Transverse colon (tissue), 4 donors: ENCODE data around the gene GRXCR2. TPM values are rescaled to one million over a fixed set of nuclear protein-coding genes. Genes with fewer than 3 reads are reported as not detected.

Experiments
- DNase-seq: peaks from one replicate; pipeline ENCODE4 v3.0.0-alpha.2; 2019
- H3K27ac ChIP-seq, 4 donors: fragments of 200-600 bp; sonication (generic); 2 replicates each; pipeline ENCODE4 v1.5.1; 2016 to 2018; ENCODE audit warnings: inconsistent platforms in 4 of 4
- H3K27me3 ChIP-seq: fragments of 200-600 bp; sonication (generic); 2 replicates; pipeline ENCODE4 v1.5.1; 2017; ENCODE audit warnings: inconsistent platforms
- H3K36me3 ChIP-seq, 4 donors: fragments of 200-600 bp; sonication (generic); 2 replicates each; pipeline ENCODE4 v1.5.1; 2017 to 2019; ENCODE audit warnings: inconsistent platforms in 4 of 4
- H3K4me1 ChIP-seq, 4 donors: fragments of 200-600 bp; sonication (generic); 2 replicates each; pipeline ENCODE4 v1.5.1; 2017 to 2020; ENCODE audit warnings: inconsistent platforms in 4 of 4
- H3K4me3 ChIP-seq, 4 donors: fragments of 200-600 bp; sonication (generic); 1 replicate in 1 of 4; 2 replicates in 3 of 4; pipeline versions ENCODE4 v1.5.1 to v1.6.1; 2017 to 2019; ENCODE audit warnings: inconsistent platforms in 4 of 4
- H3K9me3 ChIP-seq, 2 donors: fragments of 200-600 bp; sonication (generic); 2 replicates each; pipeline ENCODE4 v1.5.1; 2017 to 2019; ENCODE audit warnings: inconsistent platforms in 2 of 2
- CTCF ChIP-seq, 5 experiments: fragments of 200-600 bp in 3 of 5; fragments of 450-650 bp in 2 of 5; sonication (generic) in 3 of 5; IDR thresholded peaks; 1 replicate in 2 of 5; 2 replicates in 3 of 5; pipeline ENCODE4 v1.5.1; 2016 to 2017; ENCODE audit warnings: antibody characterized with exemption in 5 of 5, inconsistent platforms in 3 of 5, mild to moderate bottlenecking in 2 of 5, moderate library complexity in 1 of 5
- EP300 ChIP-seq: sonication (generic); formaldehyde crosslinking; IDR thresholded peaks from one replicate; pipeline ENCODE4 v1.6.1; 2017; ENCODE audit warnings: antibody characterized with exemption, low read depth
- POLR2A ChIP-seq: fragments of 450-650 bp; IDR thresholded peaks from one replicate; pipeline ENCODE4 v1.6.1; 2016; ENCODE audit warnings: antibody characterized with exemption, mild to moderate bottlenecking, moderate library complexity
- POLR2AphosphoS5 ChIP-seq, 3 donors: sonication (generic); formaldehyde crosslinking; IDR thresholded peaks; one replicate each; pipeline ENCODE4 v1.6.1; 2016; ENCODE audit warnings: antibody characterized with exemption in 3 of 3
- WGBS, 2 donors: methylation state at CpG; one replicate each; pipeline ENCODE4 v1.1.5; 2018; ENCODE audit warnings: low coverage in 1 of 2; 5-methylcytosine and 5-hydroxymethylcytosine counted together
- in situ Hi-C, 4 donors: fragments of 200-750 bp; cut with MboI; loops; one replicate each; pipeline versions ENCODE4 v1.15.0 to v1.15.1; 2017; ENCODE audit warnings: low sequenced_read_pairs in 3 of 4, low pct_ligation_motif_present in 1 of 4, low pct_unique_long_range_greater_than_20kb in 1 of 4
- intact Hi-C: fragments of 100-400 bp; cut with DNase I; formaldehyde crosslinking; loops from one replicate; pipeline ENCODE4 v1.15.1; 2023; ENCODE audit warnings: low total_unique reads
- total RNA-seq, 4 donors: library from RNA; depleted of rRNA; stranded (reverse); fragments of >200 nt; gene quantifications; one replicate each; pipeline ENCODE4 v1.1.0, GENCODE V29; 2016

The GRXCR2 gene
- total RNA-seq, 4 donors from 2014 or later: not detected

DNA sequence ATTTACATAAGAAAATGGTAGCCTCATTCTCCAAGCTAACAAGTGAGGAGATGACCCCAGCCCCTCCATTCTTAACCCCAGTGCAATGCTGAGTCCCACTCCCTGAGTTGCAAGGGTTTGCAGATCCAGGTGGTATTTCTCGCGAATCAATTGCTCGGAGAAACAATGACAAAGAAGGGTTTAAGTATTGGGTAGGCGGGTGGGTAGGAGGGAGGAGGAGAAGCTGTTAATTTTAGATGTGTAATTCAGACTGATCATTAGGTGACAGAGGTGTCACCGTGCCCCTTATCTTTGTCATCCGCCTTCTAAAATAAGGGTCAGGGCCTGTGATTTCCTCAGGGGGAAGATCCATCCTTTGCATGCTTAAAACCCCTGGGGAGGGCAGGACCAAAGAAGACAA, 46.6 kb upstream of the GRXCR2 start:
- no peak overlapping the region for H3K27ac ChIP-seq
- intact Hi-C loops (no loop called here), in situ Hi-C loops (loop anchor here in 1 of 4 donors (25.0 kb wide), 1 partner anchor 143 kb away; no protein-coding TSS in a partner anchor)
- no peak for DNase-seq
- H3K36me3 ChIP-seq: no peaks in the 10 kb centered on the region
- no peaks in the 10 kb centered on the region for H3K27me3 ChIP-seq
- TF ChIP-seq POLR2A: no peak
- no peak for TF ChIP-seq POLR2AphosphoS5 (IDR thresholded peaks at IDR 0.05)
- no peak for TF ChIP-seq CTCF (IDR thresholded peaks at IDR 0.05)
- TF ChIP-seq EP300: no peak
- H3K9me3 ChIP-seq: no peaks in the 10 kb centered on the region
- H3K4me3 ChIP-seq: no peak overlapping the region
- 84 to 87% methylated on average over 6 of the region's 6 CpGs for WGBS, 2 donors
- H3K4me1 ChIP-seq: no peaks in the 10 kb centered on the region

- Histone ChIP-seq H3K4me3 (no peak overlapping the region), H3K36me3 (no peaks in the 10 kb centered on the region), H3K4me1 (no peaks in the 10 kb centered on the region), H3K27ac (no peak overlapping the region), H3K9me3 (no peaks in the 10 kb centered on the region), H3K27me3 (no peaks in the 10 kb centered on the region)
- DNase-seq: no peak
- TF ChIP-seq EP300: no peak
- no peak for TF ChIP-seq CTCF (IDR thresholded peaks at IDR 0.05)
- no peak for TF ChIP-seq POLR2A
- no peak for TF ChIP-seq POLR2AphosphoS5 (IDR thresholded peaks at IDR 0.05)
- in situ Hi-C loops (loop anchor here in 1 of 4 donors (25.0 kb wide), 1 partner anchor 144 kb away; no protein-coding TSS in a partner anchor), intact Hi-C loops (no loop called here)
- 67 to 80% methylated on average over 1 to 2 of the region's 2 CpGs for WGBS, 2 donors
Measured at GRCh38 chr5:145918397-145918796, 45.6 kb upstream of the GRXCR2 start.

DNA sequence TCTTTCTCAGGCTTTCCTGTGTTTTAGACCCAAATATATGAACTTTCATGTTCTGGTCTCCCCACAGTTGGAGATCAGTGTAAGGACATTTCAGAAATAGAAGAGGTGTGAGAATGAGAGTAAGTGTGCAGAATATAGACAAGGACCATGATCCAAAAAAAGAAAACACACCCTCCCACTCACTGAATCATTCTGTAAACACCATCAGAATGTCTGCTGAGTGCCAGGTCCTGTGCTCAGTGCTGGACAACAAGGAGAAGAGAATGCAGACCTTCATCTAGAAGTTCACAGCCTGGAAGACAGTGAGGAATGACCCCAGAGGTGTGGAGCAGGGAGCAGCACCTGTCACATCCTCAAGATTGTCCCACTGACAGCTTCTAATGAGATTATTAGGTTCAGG, 44.5 kb upstream of the GRXCR2 start:
- no peak overlapping the region for H3K4me3 ChIP-seq
- intact Hi-C loops (no loop called here), in situ Hi-C loops (loop anchor here in 1 of 4 donors (25.0 kb wide), 1 partner anchor 145 kb away; no protein-coding TSS in a partner anchor)
- no peaks in the 10 kb centered on the region for H3K4me1 ChIP-seq
- H3K27me3 ChIP-seq: no peaks in the 10 kb centered on the region
- H3K27ac ChIP-seq: no peak overlapping the region
- no peaks in the 10 kb centered on the region for H3K36me3 ChIP-seq
- TF ChIP-seq EP300 (no peak), POLR2A (no peak), POLR2AphosphoS5 (IDR thresholded peaks at IDR 0.05) (no peak), CTCF (IDR thresholded peaks at IDR 0.05) (no peak)
- no peaks in the 10 kb centered on the region for H3K9me3 ChIP-seq
- DNase-seq: no peak

GRCh38 chr5:145915970-145916638, 43.3 kb upstream of the GRXCR2 start:
- no peaks in the 10 kb centered on the region for H3K36me3 ChIP-seq
- no peaks in the 10 kb centered on the region for H3K4me1 ChIP-seq
- no peak overlapping the region for H3K27ac ChIP-seq
- no peak for DNase-seq
- H3K9me3 ChIP-seq: no peaks in the 10 kb centered on the region
- TF ChIP-seq CTCF (IDR thresholded peaks at IDR 0.05) (no peak), POLR2AphosphoS5 (IDR thresholded peaks at IDR 0.05) (no peak), POLR2A (no peak), EP300 (no peak)
- H3K4me3 ChIP-seq: no peak overlapping the region
- in situ Hi-C loops (loop anchor here in 1 of 4 donors (25.0 kb wide), 1 partner anchor 146 kb away; no protein-coding TSS in a partner anchor), intact Hi-C loops (no loop called here)
- 73 to 87% methylated on average over 7 of the region's 7 CpGs for WGBS, 2 donors
- no peaks in the 10 kb centered on the region for H3K27me3 ChIP-seq
